ENCODE data around the gene CCT5.

- TF ChIP-seq PATZ1 (CRISPR knock-in tag; IDR thresholded peaks at IDR 0.05; ENCODE audit: borderline replicate concordance) = no peak
- TF ChIP-seq ZNF565 (CRISPR knock-in tag; conservative IDR thresholded peaks at IDR 0.05; ENCODE audit: low read depth) = no peak
- TF ChIP-seq OSR1 (CRISPR knock-in tag; IDR thresholded peaks at IDR 0.05) = no peak
- no peak for TF ChIP-seq ZNF8 (CRISPR knock-in tag; IDR thresholded peaks at IDR 0.05)
- no peak for TF ChIP-seq RARB (CRISPR knock-in tag; IDR thresholded peaks at IDR 0.05)
- no peak for TF ChIP-seq ZC3H10 (CRISPR knock-in tag; IDR thresholded peaks at IDR 0.05)
- no peak for TF ChIP-seq CSRNP3 (CRISPR knock-in tag; IDR thresholded peaks at IDR 0.05)
- no peak for TF ChIP-seq PPARA (CRISPR knock-in tag; IDR thresholded peaks at IDR 0.05; ENCODE audit: borderline replicate concordance)
These were observed 16.1 kb downstream of the CCT5 start for GRCh38 chr5:10266137-10266536.

Measured in SK-N-SH treated with all-trans-retinoic acid at 6 μM for 48 hours (cell line).